ENCODE data around the gene XRN1. TPM values are rescaled to one million over a fixed set of nuclear protein-coding genes. Genes with fewer than 3 reads are reported as not detected.

XRN1 gene
- total RNA-seq, 4 donors from 2014 or later, result 30.7 to 63.1 (median 35.2) TPM

GRCh38 chr3:142296507-142296906 lies 151.3 kb downstream of the XRN1 start:
- DNase-seq (ENCODE audit: low spot score) (no peak), ATAC-seq (ENCODE audit: low FRiP score) (no peak)
- TF ChIP-seq, protein P1, sequence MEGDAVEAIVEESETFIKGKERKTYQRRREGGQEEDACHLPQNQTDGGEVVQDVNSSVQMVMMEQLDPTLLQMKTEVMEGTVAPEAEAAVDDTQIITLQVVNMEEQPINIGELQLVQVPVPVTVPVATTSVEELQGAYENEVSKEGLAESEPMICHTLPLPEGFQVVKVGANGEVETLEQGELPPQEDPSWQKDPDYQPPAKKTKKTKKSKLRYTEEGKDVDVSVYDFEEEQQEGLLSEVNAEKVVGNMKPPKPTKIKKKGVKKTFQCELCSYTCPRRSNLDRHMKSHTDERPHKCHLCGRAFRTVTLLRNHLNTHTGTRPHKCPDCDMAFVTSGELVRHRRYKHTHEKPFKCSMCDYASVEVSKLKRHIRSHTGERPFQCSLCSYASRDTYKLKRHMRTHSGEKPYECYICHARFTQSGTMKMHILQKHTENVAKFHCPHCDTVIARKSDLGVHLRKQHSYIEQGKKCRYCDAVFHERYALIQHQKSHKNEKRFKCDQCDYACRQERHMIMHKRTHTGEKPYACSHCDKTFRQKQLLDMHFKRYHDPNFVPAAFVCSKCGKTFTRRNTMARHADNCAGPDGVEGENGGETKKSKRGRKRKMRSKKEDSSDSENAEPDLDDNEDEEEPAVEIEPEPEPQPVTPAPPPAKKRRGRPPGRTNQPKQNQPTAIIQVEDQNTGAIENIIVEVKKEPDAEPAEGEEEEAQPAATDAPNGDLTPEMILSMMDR (IDR thresholded peaks at IDR 0.05), result no peak

DNA sequence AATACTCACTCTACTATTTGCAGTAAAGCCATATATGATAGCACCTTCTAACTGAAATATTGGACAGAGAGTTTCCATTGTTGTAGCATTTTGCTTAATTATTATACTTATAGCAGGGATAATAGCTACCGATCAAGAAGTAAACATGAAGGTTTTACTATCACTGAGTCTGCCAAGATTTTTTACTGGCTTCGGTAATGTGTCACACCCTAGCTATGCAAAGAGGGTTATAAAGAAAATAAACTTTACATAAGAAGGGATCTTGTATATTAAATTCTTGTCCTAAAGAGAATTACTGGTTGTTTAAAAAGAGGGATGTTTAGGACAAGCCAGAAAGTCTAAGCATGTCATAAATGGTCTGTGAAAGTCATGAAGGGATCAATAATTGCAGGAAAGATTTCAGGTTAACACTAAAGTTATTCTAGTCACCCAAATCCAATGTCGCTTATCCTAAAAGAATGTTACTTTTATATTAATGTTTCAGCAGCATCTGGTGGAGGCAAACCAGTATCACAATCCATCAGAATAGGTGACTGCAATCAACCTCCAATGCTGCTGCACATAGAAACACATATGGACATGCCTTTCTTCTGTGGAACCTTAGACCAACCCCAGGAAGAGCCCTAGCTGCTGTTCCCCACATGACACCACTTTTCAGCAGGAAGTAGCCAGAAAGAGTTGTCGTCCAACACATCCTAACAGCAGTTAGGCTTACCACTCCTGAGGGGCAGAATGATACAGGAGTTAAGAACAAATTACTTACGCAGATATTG lies 159.8 kb downstream of the XRN1 start:
- TF ChIP-seq, protein P1 (IDR thresholded peaks at IDR 0.05), result no peak
- no peak for ATAC-seq (ENCODE audit: low FRiP score)
- DNase-seq (ENCODE audit: low spot score), result no peak

DNA sequence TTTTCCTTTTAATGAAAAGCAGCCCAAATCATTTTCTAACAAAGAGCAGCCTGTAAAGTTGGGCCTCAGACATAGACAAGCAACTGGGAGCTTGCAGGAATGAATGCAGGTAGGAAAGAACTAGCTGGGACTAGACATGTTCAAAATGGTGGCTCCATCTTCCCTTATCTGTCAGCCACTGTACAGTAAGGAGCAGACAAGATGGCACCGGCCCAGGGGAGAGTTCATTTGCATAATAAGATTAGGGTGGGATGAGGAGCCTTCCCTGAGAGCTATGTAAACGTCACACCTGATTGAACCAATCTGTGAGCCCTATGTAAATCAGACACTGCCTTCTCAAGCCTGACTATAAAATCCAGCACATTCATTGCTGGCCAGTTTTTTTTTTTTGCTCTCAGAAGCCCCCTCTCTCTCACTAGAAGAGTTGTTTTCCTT lies 162.7 kb downstream of the XRN1 start:
- ATAC-seq (ENCODE audit: low FRiP score) (no peak), DNase-seq (ENCODE audit: low spot score) (no peak)
- TF ChIP-seq, protein P1 (IDR thresholded peaks at IDR 0.05), result no peak

DNA sequence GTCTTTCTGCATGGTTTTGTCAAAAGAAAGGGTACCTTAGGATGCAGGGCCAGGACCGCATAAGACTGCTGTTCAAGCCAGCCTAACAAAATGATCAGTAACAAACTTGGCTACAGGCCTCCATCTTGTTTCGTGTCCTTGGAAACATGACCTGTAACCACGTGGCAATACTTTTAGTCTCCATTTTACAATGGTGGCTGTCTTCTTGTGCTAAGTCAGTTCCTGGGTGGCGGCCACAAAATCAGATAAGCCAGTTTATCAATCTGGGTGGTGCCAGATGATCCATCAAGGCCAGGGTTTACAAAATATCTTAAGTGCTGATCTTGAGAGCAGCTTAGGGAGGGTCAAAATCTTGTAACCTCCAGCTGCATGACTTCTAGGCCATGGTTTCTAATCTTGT lies 165.3 kb downstream of the XRN1 start:
- DNase-seq (ENCODE audit: low spot score) (no peak), ATAC-seq (ENCODE audit: low FRiP score) (no peak)

DNA sequence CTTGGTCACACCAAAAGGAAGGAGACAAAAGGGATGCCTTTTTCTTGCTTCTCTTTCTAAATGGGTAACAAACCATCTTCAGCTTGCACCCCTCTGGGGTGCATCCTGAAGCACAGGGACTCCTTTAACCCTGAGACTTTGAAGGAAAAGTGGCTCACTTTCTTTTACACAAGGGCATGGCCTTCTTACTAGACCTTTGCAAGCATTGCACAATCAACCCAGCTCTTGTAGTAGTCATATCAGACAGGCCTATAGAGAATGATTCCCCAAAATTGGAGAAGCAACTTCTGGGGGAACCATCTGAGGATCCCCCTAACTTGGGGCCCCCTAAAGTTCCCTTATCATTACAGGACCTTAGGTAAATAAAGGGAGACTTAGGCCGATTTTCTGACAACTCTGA lies 166.4 kb downstream of the XRN1 start:
- TF ChIP-seq, protein P1 (IDR thresholded peaks at IDR 0.05), result no peak
- DNase-seq (ENCODE audit: low spot score) (no peak), ATAC-seq (ENCODE audit: low FRiP score) (no peak)

More for the DNA sequence above, 165.3 kb downstream of the XRN1 start:
- TF ChIP-seq, protein P1 (IDR thresholded peaks at IDR 0.05), result no peak

- DNase-seq (ENCODE audit: low spot score), result no peak
- peak; percentile 48 for ATAC-seq (ENCODE audit: low FRiP score)
- TF ChIP-seq, protein P1 (IDR thresholded peaks at IDR 0.05), result no peak
These were observed 167.8 kb downstream of the XRN1 start for GRCh38 chr3:142279965-142280590.

DNA sequence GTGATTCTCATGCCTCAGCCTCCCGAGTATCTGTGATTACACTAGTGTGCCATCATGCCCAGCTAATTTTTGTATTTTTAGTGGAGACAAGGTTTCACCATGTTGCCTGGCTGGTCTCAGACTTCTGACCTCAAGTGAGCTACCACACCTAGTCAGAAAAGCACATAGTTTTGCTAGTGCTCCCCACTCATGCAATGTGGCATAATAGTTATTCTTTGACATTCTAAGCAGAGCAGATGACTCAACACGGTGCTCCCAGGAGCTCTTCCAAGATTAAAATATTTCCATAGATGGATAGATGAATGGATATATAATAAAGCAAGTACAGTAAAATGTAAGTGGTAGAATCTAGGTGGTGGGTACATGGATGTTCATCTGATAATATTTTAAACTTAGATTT lies 169.4 kb downstream of the XRN1 start:
- ATAC-seq (ENCODE audit: low FRiP score) (no peak), DNase-seq (ENCODE audit: low spot score) (no peak)
- TF ChIP-seq, protein P1 (IDR thresholded peaks at IDR 0.05), result no peak

Measured in omental fat pad (tissue), 4 donors.